Measurements from ENCODE around the gene RASAL2. TPM values are rescaled to one million over a fixed set of nuclear protein-coding genes. Genes with fewer than 3 reads are reported as not detected.

The RASAL2 gene
- total RNA-seq, 1 experiment from 2014 or later: 56.9 TPM

GRCh38 chr1:178232949-178233348 is 139.0 kb downstream of the RASAL2 start:
- no TSS peak for BruUV-seq (replicated peaks)
- CTCF ChIA-PET: interaction anchor here (1.0 kb wide), 1 partner anchor 50 kb away, joined by 7 read pairs; no protein-coding TSS in a partner anchor
- POLR2A ChIA-PET: interaction anchor here (0.6 to 1.2 kb wide), 7 partner anchors 9 to 201 kb away, joined by 3 to 6 read pairs (median 3); no protein-coding TSS in a partner anchor
- Mint-ChIP-seq H3K27me3 (ENCODE audit: insufficient read depth, unreplicated experiment) (no peaks in the 10 kb centered on the region), H3K4me1 (ENCODE audit: insufficient read depth, unreplicated experiment) (peaks cover 48% of the 10 kb centered on the region), H3K4me3 (ENCODE audit: unreplicated experiment) (no peak overlapping the region), H3K9me3 (ENCODE audit: unreplicated experiment) (peaks cover 7% of the 10 kb centered on the region), H3K36me3 (ENCODE audit: insufficient read depth, unreplicated experiment) (no peaks in the 10 kb centered on the region), H3K27ac (ENCODE audit: low read depth, unreplicated experiment) (peak overlapping the region; percentile 35)
- intact Hi-C loops (cut with micrococcal nuclease): no loop called here
- TF ChIP-seq CTCF (IDR thresholded peaks at IDR 0.05; ENCODE audit: unreplicated experiment): no peak
- peak; percentile 46 for DNase-seq (ENCODE audit: unreplicated experiment)

- TF ChIP-seq CTCF (IDR thresholded peaks at IDR 0.05; ENCODE audit: unreplicated experiment): no peak
- H3K36me3 Mint-ChIP-seq (ENCODE audit: insufficient read depth, unreplicated experiment): no peaks in the 10 kb centered on the region
- no TSS peak for BruUV-seq (replicated peaks)
- intact Hi-C loops (cut with micrococcal nuclease): no loop called here
- H3K27ac Mint-ChIP-seq (ENCODE audit: low read depth, unreplicated experiment): peak overlapping the region; percentile 96
- H3K4me3 Mint-ChIP-seq (ENCODE audit: unreplicated experiment): no peak overlapping the region
- DNase-seq (ENCODE audit: unreplicated experiment): no peak
- H3K4me1 Mint-ChIP-seq (ENCODE audit: insufficient read depth, unreplicated experiment): peaks cover 72% of the 10 kb centered on the region
- CTCF ChIA-PET: interaction anchor here (0.6 to 2.6 kb wide), 5 partner anchors 18 to 382 kb away, joined by 3 to 8 read pairs (median 4); no protein-coding TSS in a partner anchor
- H3K27me3 Mint-ChIP-seq (ENCODE audit: insufficient read depth, unreplicated experiment): no peaks in the 10 kb centered on the region
- POLR2A ChIA-PET: interaction anchor here (0.7 to 7.3 kb wide), 4 partner anchors 10 to 142 kb away, joined by 3 to 86 read pairs (median 12); partner anchors contain the start of gene RASAL2
- H3K9me3 Mint-ChIP-seq (ENCODE audit: unreplicated experiment): no peaks in the 10 kb centered on the region
Measured at GRCh38 chr1:178237121-178237520, 143.2 kb downstream of the RASAL2 start.

GRCh38 chr1:178238722-178239510 is 145.0 kb downstream of the RASAL2 start:
- no peak for TF ChIP-seq CTCF (IDR thresholded peaks at IDR 0.05; ENCODE audit: unreplicated experiment)
- ChIA-PET POLR2A (interaction anchor here (0.6 to 7.3 kb wide), 26 partner anchors 10 to 625 kb away, joined by 3 to 86 read pairs (median 4); partner anchors contain the start of gene RASAL2), CTCF (interaction anchor here (0.6 to 2.6 kb wide), 10 partner anchors 14 to 1678 kb away, joined by 3 to 8 read pairs (median 4); no protein-coding TSS in a partner anchor)
- DNase-seq (ENCODE audit: unreplicated experiment): peak; percentile 100
- H3K4me1 Mint-ChIP-seq (ENCODE audit: insufficient read depth, unreplicated experiment): peaks cover 69% of the 10 kb centered on the region
- no peaks in the 10 kb centered on the region for H3K27me3 Mint-ChIP-seq (ENCODE audit: insufficient read depth, unreplicated experiment)
- H3K4me3 Mint-ChIP-seq (ENCODE audit: unreplicated experiment): peak overlapping the region; percentile 57
- H3K27ac Mint-ChIP-seq (ENCODE audit: low read depth, unreplicated experiment): peak overlapping the region; percentile 96
- BruUV-seq (replicated peaks): TSS peak; percentile 59
- H3K9me3 Mint-ChIP-seq (ENCODE audit: unreplicated experiment): no peaks in the 10 kb centered on the region
- no peaks in the 10 kb centered on the region for H3K36me3 Mint-ChIP-seq (ENCODE audit: insufficient read depth, unreplicated experiment)
- intact Hi-C loops (cut with micrococcal nuclease): loop anchor here (1.0 to 2.0 kb wide), 5 partner anchors 44 to 207 kb away; no protein-coding TSS in a partner anchor

- intact Hi-C loops (cut with micrococcal nuclease): no loop called here
- ChIA-PET POLR2A (interaction anchor here (0.6 to 7.3 kb wide), 13 partner anchors 8 to 485 kb away, joined by 3 to 86 read pairs (median 4); partner anchors contain the start of gene RASAL2), CTCF (interaction anchor here (0.7 to 2.5 kb wide), 10 partner anchors 9 to 280 kb away, joined by 3 to 11 read pairs (median 5); no protein-coding TSS in a partner anchor)
- Mint-ChIP-seq H3K4me3 (ENCODE audit: unreplicated experiment) (peak overlapping the region; percentile 13), H3K4me1 (ENCODE audit: insufficient read depth, unreplicated experiment) (peaks cover 58% of the 10 kb centered on the region), H3K36me3 (ENCODE audit: insufficient read depth, unreplicated experiment) (peaks cover under 1% of the 10 kb centered on the region), H3K9me3 (ENCODE audit: unreplicated experiment) (no peaks in the 10 kb centered on the region), H3K27me3 (ENCODE audit: insufficient read depth, unreplicated experiment) (no peaks in the 10 kb centered on the region), H3K27ac (ENCODE audit: low read depth, unreplicated experiment) (peak overlapping the region; percentile 96)
- BruUV-seq (replicated peaks): no TSS peak
- DNase-seq (ENCODE audit: unreplicated experiment): peak; percentile 54
- no peak for TF ChIP-seq CTCF (IDR thresholded peaks at IDR 0.05; ENCODE audit: unreplicated experiment)
Measured at GRCh38 chr1:178241057-178241456, 147.2 kb downstream of the RASAL2 start.

Measured in MCF 10A (cell line).